GM18858 (cell line): ENCODE results near the gene RSF1.
A peak's percentile ranks its signal among the peaks of the same experiment; 100 is the strongest.

Source experiments
- ATAC-seq: cut with Tn5 transposase; IDR thresholded peaks from one replicate; pipeline ENCODE4 v1.9.1; 2021; ENCODE audit not compliant: unreplicated experiment

The RSF1 gene

DNA sequence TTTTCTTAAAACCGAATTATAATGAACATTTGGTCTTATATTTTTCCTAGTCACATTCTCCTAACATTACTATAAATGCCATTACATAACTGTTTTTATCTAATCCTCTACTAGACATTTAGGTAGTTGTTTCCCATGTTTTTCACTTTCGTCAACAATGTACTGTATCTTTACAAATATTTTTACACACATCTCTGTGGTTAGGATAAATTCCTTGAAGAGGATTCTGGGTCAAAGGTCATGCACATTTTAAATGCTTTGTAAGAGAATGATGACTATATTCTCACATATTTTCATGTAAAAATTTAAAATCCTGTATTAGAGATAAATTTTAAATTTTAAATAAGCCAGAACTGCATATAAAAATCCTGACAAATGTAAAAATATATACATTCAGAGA, 121.6 kb downstream of the RSF1 start:
- no peak for ATAC-seq

DNA sequence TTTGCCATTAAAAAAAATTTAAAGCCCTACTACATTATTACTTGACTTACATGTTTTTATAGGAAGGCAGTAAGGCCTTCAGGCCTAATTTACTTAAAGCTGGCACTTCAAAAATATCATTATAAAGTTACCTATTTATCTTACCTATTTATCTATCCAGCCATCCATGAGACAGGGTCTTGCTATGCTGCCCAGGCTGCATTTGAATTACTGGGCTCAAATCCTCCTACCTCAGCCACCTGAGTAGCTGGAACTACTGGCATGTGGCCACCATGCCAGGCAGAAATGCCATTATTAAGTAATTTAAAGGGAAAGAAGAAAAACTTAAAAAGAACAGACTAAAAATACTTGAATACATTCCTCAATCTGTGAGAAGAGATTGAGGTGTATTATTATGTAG, 122.7 kb downstream of the RSF1 start:
- ATAC-seq = no peak

DNA sequence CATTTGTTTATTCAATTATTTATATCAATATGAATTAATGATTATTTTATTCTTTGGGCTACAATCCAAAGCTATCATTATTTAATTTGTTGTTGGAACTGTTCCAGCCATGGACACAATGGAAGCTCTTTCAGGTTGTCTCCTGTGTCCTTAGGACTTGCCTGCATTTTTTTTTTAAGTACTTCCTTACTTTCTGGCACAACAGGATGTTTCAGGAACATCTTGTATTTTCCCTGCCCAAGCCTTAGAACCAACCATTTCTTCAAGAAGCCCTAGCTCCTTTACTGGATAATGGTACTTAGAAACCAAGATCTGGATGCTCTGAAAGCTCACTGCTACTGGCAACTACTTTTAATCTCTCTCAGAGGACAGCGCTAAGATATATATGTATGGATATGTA, 125.1 kb downstream of the RSF1 start:
- no peak for ATAC-seq

- no peak for ATAC-seq
These were observed 129.9 kb downstream of the RSF1 start for GRCh38 chr11:77690649-77691048.

GRCh38 chr11:77687088-77687487, 133.4 kb downstream of the RSF1 start:
- ATAC-seq = no peak

DNA sequence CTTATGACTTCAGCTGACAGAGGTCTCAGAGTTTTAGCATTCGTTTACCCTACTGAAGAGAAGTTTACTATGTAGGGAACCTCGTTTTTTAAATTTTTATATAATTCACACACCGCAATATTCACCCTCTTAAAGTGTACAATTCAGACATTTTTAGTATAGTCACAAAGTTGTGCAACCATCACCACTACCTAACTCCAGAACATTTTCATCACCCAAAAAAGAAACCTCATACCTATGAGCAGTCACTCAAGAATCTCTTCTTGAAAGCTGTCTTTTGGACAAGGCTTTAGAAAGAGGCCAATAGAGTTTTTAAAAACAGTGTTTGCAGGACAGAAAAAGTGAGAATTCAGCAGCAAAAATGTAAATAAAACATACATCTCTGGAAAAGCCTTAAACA, 143.4 kb downstream of the RSF1 start:
- no peak for ATAC-seq

- ATAC-seq = no peak
These were observed 148.3 kb downstream of the RSF1 start for GRCh38 chr11:77672264-77672663.

- ATAC-seq = no peak
These were observed 150.5 kb downstream of the RSF1 start for GRCh38 chr11:77669848-77670511.

- ATAC-seq = no peak
These were observed 151.8 kb downstream of the RSF1 start for GRCh38 chr11:77668760-77669159.

DNA sequence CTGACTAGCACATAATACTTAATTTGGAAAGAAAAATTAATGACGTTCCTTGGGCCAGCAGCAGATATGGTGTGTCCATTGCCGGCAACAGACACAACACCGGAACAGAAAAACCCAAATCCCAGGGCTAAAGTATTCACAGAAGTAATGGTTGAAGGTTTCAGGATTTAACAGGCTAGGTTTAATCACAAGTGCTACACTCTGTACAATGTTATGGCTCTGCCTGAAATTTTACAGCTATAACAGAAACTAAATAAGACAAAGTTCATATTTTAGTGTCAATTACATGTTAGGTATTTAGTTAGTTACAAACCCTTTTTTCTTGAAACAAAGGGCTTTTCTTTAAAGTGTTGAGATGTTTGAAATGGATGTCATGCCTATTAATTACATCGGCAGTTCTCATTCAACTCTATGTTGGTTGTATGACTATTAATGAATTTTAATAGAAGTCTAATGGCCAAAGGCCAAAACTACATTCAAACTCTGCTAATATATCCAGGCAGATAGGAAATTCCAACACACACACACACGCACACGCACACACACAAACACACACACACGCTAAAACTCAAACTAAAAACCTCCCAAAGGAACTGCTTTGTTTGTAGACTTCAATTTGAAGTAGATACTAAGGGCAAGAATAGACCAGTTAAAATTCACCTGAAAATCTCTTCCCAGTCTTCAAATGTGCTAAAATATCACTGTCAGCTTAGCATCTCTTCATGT, 155.1 kb downstream of the RSF1 start:
- ATAC-seq = no peak

- no peak for ATAC-seq
These were observed 158.9 kb downstream of the RSF1 start for GRCh38 chr11:77661670-77662069.

DNA sequence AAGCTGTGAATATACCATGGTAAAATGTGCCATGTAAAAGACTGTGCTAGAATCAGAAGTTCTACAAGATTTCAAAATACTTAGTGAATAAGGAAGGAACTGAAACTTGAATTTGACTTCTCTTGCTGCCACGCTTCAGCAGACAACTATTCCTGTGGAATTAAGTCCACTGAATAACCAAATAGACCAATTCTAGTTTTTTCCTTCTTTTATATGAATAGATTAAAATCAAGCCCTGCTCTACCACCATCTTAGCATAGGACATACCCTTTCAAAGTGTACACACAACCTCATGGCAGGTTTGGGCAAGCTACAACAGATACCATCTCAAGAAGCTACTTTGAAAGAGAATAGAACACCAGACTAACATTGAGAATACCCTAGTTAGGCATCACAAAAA, 159.6 kb downstream of the RSF1 start:
- ATAC-seq = no peak

DNA sequence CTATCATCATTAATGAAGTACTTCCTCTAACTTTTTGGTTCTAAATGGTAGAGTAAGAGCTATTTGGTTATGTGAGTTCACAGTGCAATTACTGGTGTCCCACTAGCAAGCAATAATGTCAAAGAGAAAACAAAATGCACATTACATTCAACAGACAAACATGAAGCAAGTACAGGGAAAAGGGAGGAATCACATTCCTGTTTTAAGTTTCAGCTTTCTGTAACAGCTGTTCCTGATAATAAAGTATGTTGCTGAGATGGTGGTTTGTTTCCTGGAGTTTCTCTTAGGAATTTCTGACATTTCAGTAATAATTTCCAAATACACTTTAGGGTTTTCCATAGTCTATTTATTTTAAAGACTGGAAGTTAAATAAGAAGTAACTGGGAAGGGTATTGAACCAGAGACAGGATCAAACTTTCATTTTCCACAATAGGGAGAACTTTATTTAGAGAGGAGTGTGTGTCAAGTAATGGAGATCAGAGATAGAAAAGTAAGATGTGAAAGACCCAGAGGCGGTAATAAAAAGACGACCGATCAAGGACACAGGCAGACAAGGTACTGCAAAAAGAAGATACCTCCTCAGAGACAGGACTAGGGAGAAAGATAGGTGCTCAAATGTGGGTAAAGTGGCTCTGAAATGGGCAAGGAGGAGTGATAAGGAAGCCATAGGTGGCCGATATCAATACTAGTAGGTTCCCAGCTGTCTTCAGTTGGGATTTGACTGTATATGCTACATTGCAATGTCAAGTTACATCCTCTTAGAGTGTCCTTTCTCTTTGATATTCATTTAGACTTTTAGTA, 162.1 kb downstream of the RSF1 start:
- no peak for ATAC-seq

DNA sequence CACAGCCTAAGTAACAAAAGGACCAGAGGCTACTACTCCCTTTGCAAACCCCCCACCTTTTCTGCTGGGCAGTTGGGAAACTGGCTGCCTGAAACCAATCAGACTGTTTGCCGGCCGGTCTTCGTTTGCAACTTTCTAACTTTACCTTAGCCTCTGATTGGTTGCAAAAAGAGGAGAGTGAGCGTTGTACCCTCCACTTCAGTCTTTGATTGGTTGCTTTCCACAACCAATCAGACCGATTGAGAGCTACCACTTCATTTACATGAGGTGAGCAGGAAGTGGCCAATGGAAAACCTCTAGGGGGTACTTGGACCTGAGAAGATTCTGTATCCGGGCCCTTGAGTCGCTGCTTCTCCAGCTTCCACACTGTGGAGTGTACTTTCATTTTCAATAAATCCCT, 164.2 kb downstream of the RSF1 start:
- ATAC-seq = no peak

DNA sequence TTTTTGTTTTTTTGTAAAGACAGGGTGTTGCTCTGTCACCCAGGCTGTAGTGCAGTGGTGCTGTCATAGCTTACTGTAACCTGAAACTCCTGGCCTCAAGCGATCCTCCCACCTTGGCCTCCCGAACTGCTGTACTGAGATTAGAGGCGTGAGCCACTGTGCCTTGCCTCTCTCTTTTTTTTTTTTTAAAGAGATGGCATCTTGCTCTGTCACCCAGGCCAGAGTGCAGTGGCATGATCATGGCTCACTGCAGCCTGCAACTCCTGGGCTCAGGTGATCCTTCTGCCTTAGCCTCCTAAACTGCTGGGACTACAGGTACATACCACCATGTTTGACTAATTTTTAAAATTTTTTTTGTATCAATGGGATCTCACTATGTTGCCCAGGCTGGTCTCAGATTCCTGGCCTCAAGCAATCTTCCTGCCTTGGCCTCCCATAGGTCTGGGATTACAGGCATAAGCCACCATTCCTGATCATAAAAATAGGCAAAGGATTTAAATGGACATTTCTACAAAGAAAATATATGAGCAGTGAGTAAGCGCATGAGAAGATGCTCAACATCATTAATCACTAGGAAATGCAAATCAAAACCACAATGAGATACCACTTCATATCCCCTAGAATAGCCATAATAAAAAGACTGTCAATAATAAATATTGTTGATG, 165.6 kb downstream of the RSF1 start:
- ATAC-seq = no peak

- no peak for ATAC-seq
These were observed 170.4 kb downstream of the RSF1 start for GRCh38 chr11:77650123-77650522.

- no peak for ATAC-seq
These were observed 172.7 kb downstream of the RSF1 start for GRCh38 chr11:77647654-77648305.

DNA sequence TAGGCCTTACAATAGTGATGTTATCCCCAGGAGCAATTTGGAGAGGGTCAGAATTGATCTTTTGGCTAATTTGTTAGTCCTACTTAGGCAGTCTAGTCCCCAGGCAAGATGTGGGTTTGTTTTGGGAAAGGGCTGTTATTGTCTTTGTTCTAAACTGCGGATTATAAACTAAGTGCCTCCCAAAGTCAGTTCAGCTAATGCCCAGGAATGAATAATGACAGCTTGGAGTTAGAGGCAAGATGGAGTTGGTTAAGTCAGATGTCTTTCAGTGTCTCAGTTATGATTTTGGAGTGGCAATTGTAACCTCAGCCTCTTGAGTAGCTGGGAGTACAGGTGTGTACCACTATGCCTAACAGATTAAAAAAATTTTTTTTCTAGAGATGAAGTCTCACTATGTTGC, 175.6 kb downstream of the RSF1 start:
- ATAC-seq = no peak

GRCh38 chr11:77642228-77642627, 178.3 kb downstream of the RSF1 start:
- no peak for ATAC-seq

DNA sequence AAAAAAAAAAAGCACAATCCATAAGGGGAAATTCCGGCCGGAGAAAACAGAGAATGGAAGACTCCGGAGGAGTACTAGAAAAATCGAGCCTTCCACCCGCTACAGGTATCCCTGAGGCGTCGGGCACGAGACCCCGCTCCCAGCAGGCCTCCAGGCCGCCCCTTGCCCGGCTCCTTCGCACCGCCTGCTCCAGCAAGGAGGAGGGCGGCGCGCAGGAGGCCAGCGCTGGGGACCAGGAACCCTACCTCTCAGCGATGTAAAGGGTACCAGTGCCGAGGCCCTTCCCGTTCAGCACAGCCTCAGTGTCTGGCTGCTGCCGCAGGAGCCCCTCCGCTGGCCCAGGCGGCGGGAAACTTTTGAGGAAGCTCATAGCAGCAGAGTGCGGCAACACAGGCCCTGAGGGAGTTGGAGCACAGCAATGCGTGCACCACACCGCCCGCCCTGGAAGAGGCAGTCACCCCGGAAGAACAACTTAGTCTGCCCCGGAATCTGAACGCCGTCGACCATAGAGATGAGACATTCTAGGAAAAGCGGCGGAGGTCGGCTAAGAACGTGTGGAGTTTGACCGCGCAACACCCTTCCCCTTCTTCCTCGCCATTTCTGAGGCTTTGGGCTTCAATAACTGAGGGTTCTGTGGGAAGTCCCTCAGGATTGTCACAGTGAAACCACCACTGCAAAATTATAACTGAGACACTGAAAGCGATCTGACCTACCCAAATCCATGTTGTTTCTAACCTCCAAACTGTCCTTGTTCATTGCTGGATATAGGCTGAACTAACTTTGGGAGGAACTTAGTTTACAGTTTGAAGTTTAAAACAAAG, 183.0 kb downstream of the RSF1 start, which contains the start of gene CLNS1A:
Gene CLNS1A (minus strand): TSS at position 450 of the 821 bp plus-strand sequence. CDS start 80 bp downstream, at position 370.
- ATAC-seq = peak; percentile 88
